ENCODE results near the gene PAPPA.

PAPPA gene

DNA sequence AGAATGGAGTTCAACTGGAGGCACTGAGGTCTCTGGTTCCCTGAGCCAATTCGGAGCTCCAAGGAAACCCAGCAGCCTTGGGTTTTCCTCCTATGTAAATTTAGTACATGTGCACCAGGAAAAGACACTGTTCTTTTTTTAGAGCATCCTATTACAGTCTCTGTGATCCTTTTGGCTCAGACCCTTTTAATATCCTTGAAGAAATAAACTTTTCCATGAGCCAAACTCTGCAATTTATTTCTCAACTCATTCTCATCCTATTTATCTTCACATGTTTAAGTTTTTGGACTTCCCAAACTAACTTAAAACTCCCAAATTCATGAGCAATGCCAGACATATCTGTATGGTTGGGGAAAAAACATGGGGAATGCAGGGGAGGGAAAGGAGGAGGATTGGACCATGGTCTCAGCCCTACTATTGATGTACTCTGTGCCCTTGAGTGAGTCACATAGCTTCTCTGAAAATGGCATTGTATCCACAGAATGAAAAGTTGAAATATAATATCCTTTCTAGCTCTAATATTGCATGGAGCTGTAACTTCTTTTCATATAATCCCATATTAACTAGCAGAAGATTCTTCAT, 76.6 kb downstream of the PAPPA start:
- no peak for DNase-seq

DNA sequence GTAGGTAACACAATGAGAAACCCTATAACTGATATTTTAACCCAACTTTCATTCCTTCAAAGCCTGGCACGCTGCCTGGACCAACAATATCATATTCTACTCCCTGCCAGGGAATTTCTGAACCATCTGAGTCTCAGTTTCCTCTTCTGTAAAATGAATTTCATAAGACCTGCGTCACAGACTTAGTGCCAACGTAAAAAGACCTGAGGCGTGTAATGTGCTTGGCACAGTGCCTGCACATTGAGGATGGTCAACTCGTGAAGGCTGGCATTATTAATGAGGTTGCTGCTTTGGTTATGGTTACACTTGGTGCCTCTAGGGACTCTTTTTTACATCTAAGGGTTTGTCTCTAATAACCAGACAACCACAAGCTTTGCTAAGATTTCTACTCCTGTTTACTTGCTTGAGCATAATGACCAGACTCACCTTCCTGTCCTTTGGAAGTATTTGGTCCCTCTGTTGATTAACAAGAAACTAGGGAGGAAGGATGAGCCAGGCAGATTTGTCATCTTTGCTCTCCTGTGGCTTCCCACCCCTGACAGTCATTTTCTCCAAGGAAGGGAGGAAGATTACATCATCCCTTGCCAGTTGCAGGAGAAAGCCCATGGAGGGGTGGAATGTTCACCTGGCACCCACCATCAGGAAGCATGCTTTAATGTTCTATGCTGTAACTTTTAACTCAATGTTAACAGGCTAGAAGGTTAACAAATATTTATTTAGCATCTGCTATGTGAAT, 79.0 kb downstream of the PAPPA start:
- DNase-seq, result peak; percentile 35

DNA sequence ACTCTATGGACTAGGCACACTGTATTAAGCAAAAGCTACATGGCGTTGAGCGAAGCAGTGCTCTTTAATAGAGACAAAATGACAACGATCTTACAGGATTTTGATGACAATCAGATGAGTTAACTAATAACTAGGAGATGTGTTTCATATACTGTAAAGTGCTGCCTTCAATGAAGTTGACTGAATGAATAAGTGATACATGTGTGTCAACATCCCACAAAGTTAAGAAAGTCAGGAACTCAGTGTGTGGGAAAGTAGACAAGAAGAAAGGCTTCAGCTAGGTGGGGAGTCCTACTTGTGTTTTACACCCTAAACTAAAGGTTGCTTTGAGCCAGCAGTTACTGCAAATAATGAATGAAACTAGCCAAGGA, 79.6 kb downstream of the PAPPA start:
- no peak for DNase-seq

- DNase-seq, result peak; percentile 99
Measured at GRCh38 chr9:116234081-116234480, 80.5 kb downstream of the PAPPA start.

- no peak for DNase-seq
Measured at GRCh38 chr9:116236979-116237378, 83.4 kb downstream of the PAPPA start.

DNA sequence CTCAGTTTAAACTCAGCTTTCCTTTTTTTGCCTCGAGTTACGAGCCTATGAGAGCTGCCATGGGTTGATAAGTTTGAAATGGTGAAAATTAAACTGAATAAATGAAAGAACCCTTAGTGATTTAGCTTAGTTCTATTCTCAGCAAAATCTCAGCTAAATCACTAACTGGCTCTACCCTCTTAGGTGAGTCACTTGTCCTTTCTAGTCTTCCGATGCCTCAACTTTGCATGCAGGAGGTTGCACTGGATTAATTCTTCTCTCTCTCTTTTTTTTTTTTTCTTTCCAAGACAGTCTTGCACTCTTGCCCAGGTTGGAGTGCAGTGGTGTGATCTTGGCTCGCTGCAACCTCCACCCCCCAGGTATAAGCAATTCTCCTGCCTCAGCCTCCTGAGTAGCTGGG, 83.9 kb downstream of the PAPPA start:
- DNase-seq, result no peak

DNA sequence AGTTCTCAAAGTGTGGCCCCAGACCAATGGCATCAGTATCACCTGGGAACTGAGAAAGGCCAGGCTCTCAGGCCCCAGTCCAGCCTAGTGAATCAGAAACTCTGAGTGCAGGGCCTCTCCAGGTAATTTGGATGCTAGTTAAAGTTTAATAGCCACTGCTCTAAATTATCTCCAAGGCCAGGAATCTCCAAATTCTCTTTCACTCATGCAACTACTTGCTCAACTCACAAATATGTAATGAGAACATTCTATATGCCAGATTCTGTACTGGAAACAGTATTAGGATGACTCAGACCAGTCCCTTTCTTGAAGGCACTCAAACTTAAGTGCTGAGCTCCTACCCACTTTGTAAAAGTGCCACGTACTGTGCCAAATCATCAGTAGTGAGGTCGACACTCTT, 84.6 kb downstream of the PAPPA start:
- peak; percentile 88 for DNase-seq

GRCh38 chr9:116238776-116239340, 85.3 kb downstream of the PAPPA start:
- no peak for DNase-seq

GRCh38 chr9:116243708-116244107, 90.1 kb downstream of the PAPPA start:
- no peak for DNase-seq

DNA sequence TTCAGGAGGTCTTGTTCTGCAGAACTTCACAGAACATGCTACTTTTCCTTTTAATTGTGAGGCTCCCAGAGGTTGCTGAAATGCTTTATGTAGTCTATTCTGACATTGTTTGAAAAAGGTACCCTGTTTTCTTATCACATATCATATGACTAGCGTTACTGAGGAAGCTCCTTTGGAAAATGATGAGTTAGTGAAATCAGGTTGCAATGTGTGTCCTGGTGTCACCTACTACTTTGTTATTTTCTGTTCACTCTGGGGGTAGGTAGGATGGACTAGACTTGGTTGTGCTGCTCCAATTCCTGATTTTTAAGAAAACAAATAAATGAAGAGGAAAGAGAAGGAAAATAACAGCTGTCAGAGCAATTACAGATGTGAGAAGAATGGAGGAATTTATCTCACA, 93.7 kb downstream of the PAPPA start:
- DNase-seq, result no peak

DNA sequence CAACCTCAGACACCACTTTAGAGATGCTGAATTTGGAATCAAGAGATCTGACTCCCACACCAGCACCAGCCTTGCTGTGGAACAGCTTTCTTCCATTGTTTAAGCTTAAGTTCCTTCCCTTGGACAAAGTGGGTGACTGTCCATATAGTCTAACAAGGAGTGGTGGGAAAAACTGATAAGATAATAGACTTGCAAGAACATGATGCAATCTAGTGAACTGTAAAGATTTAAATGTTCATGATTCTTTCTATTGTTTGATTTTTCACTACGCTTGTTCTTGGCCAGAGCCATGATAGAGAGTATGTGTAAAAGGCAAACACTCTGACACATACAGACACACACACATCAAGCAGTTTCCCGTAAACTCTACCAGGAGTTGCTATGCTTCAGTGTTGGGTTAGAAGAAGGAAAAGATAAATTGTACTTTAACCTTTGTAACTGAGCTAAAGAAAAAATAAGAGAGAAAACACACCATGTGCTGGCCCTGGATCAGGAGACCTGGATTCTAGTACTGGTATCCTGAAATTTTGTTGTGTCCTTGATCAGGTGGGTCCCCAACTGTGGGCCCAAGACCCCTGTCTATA, 94.3 kb downstream of the PAPPA start:
- DNase-seq, result no peak

GRCh38 chr9:116250891-116251290, 97.3 kb downstream of the PAPPA start:
- DNase-seq, result peak; percentile 69

- no peak for DNase-seq
Measured at GRCh38 chr9:116251366-116251765, 97.8 kb downstream of the PAPPA start.

DNA sequence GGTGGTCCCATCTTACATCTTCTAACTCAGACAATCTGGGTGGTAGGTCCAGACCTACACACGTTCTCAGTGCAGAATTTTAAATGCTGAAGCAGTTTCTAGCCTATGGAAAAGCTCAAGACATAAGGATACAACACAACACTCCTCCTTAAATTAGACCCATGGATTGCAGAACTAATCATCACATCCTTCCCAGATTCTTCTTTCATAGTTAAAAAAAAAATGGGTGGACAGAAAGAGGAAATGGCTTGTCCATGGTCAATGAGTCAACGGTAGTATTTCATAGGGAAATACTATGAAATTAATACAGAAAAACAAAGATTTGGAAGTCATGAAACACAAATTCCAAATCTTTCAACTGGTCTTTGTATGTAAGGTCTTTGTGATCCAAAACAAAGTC, 106.9 kb downstream of the PAPPA start:
- DNase-seq, result no peak

- DNase-seq, result no peak
Measured at GRCh38 chr9:116262448-116262847, 108.9 kb downstream of the PAPPA start.

DNA sequence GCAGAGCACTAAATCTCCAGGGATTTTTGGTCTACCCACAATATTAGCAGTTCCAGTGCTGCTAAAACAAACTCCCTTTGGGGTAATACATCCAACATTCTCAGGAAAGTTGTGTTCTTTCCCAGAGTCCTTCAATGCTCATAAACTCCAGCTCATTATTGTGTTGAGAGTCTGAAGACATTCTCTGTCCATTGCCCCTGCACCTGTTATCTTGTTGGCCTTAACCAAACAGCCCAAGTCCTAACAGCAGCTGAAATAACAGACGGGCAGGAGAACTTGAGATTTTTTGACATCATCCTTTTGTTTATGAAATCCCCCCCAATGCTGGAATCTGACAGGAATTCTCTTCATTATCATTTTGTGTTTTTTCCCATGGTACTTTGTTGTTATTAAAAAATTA, 110.8 kb downstream of the PAPPA start:
- no peak for DNase-seq

- DNase-seq, result peak; percentile 80
Measured at GRCh38 chr9:116267021-116267420, 113.4 kb downstream of the PAPPA start.

- peak; percentile 61 for DNase-seq
Measured at GRCh38 chr9:116269250-116269649, 115.7 kb downstream of the PAPPA start.

DNA sequence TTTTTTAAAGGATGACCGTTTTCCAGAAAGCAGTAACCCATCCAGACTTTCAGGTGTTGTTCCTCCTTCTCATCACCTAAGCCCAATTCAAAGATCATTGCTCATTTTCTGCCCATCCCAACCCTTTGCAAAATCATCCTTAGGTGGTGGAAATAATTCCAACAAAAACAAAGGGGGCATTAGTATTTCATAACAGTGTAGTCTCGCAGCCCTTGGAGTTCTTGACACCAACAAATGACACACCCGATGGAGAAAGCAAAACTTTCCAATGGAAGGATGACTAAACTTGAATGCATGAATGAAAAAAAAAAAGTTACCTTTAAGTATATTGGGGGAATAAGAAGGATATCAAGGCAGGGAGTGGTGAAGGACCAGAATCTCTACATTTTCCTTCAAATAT, 117.0 kb downstream of the PAPPA start:
- no peak for DNase-seq

GRCh38 chr9:116271340-116271739, 117.7 kb downstream of the PAPPA start:
- no peak for DNase-seq

GRCh38 chr9:116271991-116272390, 118.4 kb downstream of the PAPPA start:
- DNase-seq, result no peak

DNA sequence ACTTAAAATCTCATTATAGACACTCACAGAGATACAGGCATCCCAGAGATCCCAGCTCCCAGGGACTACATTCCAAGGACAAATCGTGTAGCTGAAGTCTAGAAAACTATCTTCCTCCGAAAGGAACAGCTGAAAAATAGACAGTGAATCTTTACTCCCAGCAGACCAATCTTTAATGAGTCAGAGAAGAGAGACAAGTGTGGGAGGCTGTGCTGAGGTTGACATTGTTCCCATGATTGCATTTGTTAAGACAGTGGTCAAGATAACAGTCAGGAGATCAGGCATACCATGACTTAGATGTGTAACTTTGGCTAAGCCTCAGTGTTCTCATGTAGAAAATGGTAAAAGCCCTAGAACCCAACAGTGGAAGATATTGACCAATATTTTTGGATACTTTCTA, 120.7 kb downstream of the PAPPA start:
- peak; percentile 31 for DNase-seq

GRCh38 chr9:116275418-116276195, 122.0 kb downstream of the PAPPA start:
- peak; percentile 62 for DNase-seq

All from fibroblast of skin of abdomen (primary cell).